Mesendoderm (in vitro differentiated cells): ENCODE measurements around the gene CACNG7.

Experiments used
- DNase-seq: peaks from one replicate; pipeline ENCODE4 v3.0.0; 2013
- H2AK5ac ChIP-seq: 2 replicates; pipeline ENCODE4 v1.6.1; 2013; ENCODE audit warnings: low read length, inconsistent platforms
- H2BK120ac ChIP-seq: 2 replicates; pipeline ENCODE4 v1.6.1; 2013; ENCODE audit warnings: low read depth, mild to moderate bottlenecking, low read length, moderate library complexity, mixed read lengths
- H2BK15ac ChIP-seq: replicated peaks from 2 replicates; pipeline ENCODE4 v1.6.1; 2013; ENCODE audit warnings: low read depth, mild to moderate bottlenecking, moderate library complexity
- H2BK5ac ChIP-seq: 2 replicates; pipeline ENCODE4 v1.6.1; 2013; ENCODE audit warnings: low read length, inconsistent platforms
- H3K18ac ChIP-seq: 2 replicates; pipeline ENCODE4 v1.6.1; 2013; ENCODE audit warnings: mild to moderate bottlenecking, low read length, mixed read lengths
- H3K23ac ChIP-seq: one replicate; pipeline ENCODE4 v1.6.1; 2013; ENCODE audit warnings: low read length
- H3K27ac ChIP-seq: 2 replicates; pipeline ENCODE4 v1.5.1; 2013; ENCODE audit warnings: low read depth, mild to moderate bottlenecking, inconsistent platforms, low read length, moderate library complexity
- H3K27me3 ChIP-seq: 2 replicates; pipeline ENCODE4 v1.6.1; 2013; ENCODE audit warnings: low read length, control low read depth, mild to moderate bottlenecking, inconsistent platforms; ENCODE audit not compliant: insufficient read depth, poor library complexity
- H3K36me3 ChIP-seq: 2 replicates; pipeline ENCODE4 v1.6.1; 2013; ENCODE audit warnings: low read length, inconsistent platforms; ENCODE audit not compliant: control insufficient read depth, insufficient read depth
- H3K4ac ChIP-seq: one replicate; pipeline ENCODE4 v1.6.1; 2013; ENCODE audit warnings: low read depth, mild to moderate bottlenecking, low read length, moderate library complexity
- H3K4me1 ChIP-seq: 2 replicates; pipeline ENCODE4 v1.6.1; 2013; ENCODE audit warnings: low read depth, low read length, inconsistent platforms; ENCODE audit not compliant: control insufficient read depth
- H3K4me2 ChIP-seq: 2 replicates; pipeline ENCODE4 v1.6.1; 2013; ENCODE audit warnings: low read length
- H3K4me3 ChIP-seq: 2 replicates; pipeline ENCODE4 v1.5.1; 2013; ENCODE audit warnings: mild to moderate bottlenecking, low read length
- H3K56ac ChIP-seq: one replicate; pipeline ENCODE4 v1.6.1; 2013; ENCODE audit warnings: low read length
- H3K79me1 ChIP-seq: 2 replicates; pipeline ENCODE4 v1.6.1; 2013; ENCODE audit warnings: low read length, inconsistent platforms
- H3K79me2 ChIP-seq: 2 replicates; pipeline ENCODE4 v1.6.1; 2013; ENCODE audit warnings: mild to moderate bottlenecking, low read length; ENCODE audit not compliant: control insufficient read depth, insufficient read depth
- H3K9ac ChIP-seq: 2 replicates; pipeline ENCODE4 v1.6.1; 2013; ENCODE audit warnings: low read length, inconsistent platforms
- H4K5ac ChIP-seq: one replicate; pipeline ENCODE4 v1.6.1; 2013; ENCODE audit warnings: low read length
- H4K8ac ChIP-seq: one replicate; pipeline ENCODE4 v1.6.1; 2013; ENCODE audit warnings: low read depth, mild to moderate bottlenecking, control low read depth, low read length, moderate library complexity
- WGBS: extraction: QIAGEN DNeasy Blood & Tissue Kit; methylation state at CpG from one replicate; pipeline ENCODE4 v1.1.7; 2013; ENCODE audit warnings: low lambda C conversion rate, missing lambda C conversion rate; ENCODE audit not compliant: insufficient coverage; ENCODE audit errors: extremely low coverage; 5-methylcytosine and 5-hydroxymethylcytosine counted together

Gene CACNG7

GRCh38 chr19:53885036-53885435, 24.0 kb upstream of the CACNG7 start:
- Histone ChIP-seq H3K4me2 (no peak overlapping the region), H2BK5ac (no peak overlapping the region), H3K23ac (no peak overlapping the region), H3K9ac (no peak overlapping the region), H4K5ac (no peak overlapping the region), H4K8ac (no peak overlapping the region), H2AK5ac (no peak overlapping the region), H2BK120ac (no peak overlapping the region), H3K79me1 (no peaks in the 10 kb centered on the region), H3K4me1 (peaks cover 5% of the 10 kb centered on the region), H3K18ac (no peak overlapping the region), H3K4me3 (no peak overlapping the region), H3K4ac (no peak overlapping the region), H3K36me3 (no peaks in the 10 kb centered on the region), H3K27me3 (peaks cover 3% of the 10 kb centered on the region), H3K56ac (no peak overlapping the region), H3K27ac (no peak overlapping the region), H2BK15ac (no peak overlapping the region), H3K79me2 (no peaks in the 10 kb centered on the region)
- DNase-seq = no peak
- WGBS = no CpG with 5 or more reads among the region's 10 CpGs

- Histone ChIP-seq H4K8ac (no peak overlapping the region), H4K5ac (no peak overlapping the region), H3K27ac (no peak overlapping the region), H3K27me3 (no peaks in the 10 kb centered on the region), H2BK15ac (no peak overlapping the region), H3K23ac (no peak overlapping the region), H3K56ac (no peak overlapping the region), H3K79me2 (no peaks in the 10 kb centered on the region), H3K4me2 (no peak overlapping the region), H3K4me3 (no peak overlapping the region), H3K79me1 (no peaks in the 10 kb centered on the region), H2BK120ac (no peak overlapping the region), H2AK5ac (no peak overlapping the region), H3K4ac (no peak overlapping the region), H2BK5ac (no peak overlapping the region), H3K18ac (no peak overlapping the region), H3K36me3 (no peaks in the 10 kb centered on the region), H3K4me1 (no peaks in the 10 kb centered on the region), H3K9ac (no peak overlapping the region)
- no CpG with 5 or more reads among the region's 23 CpGs for WGBS
- DNase-seq = no peak
These were observed 16.6 kb upstream of the CACNG7 start for GRCh38 chr19:53892301-53892980.

- H3K27ac ChIP-seq = no peak overlapping the region
- no peak overlapping the region for H3K4me2 ChIP-seq
- WGBS = no CpG with 5 or more reads among the region's 8 CpGs
- no peaks in the 10 kb centered on the region for H3K79me2 ChIP-seq
- H3K79me1 ChIP-seq = no peaks in the 10 kb centered on the region
- no peak overlapping the region for H4K8ac ChIP-seq
- no peak overlapping the region for H3K18ac ChIP-seq
- H3K4me3 ChIP-seq = no peak overlapping the region
- H3K27me3 ChIP-seq = no peaks in the 10 kb centered on the region
- no peak overlapping the region for H2BK5ac ChIP-seq
- H3K36me3 ChIP-seq = no peaks in the 10 kb centered on the region
- H4K5ac ChIP-seq = no peak overlapping the region
- H2AK5ac ChIP-seq = no peak overlapping the region
- H3K23ac ChIP-seq = no peak overlapping the region
- no peak overlapping the region for H3K9ac ChIP-seq
- H2BK120ac ChIP-seq = no peak overlapping the region
- H3K56ac ChIP-seq = no peak overlapping the region
- H3K4me1 ChIP-seq = peaks cover 4% of the 10 kb centered on the region
- no peak overlapping the region for H2BK15ac ChIP-seq
- no peak overlapping the region for H3K4ac ChIP-seq
- DNase-seq = peak; percentile 72
These were observed 16.1 kb upstream of the CACNG7 start for GRCh38 chr19:53892981-53893325.

GRCh38 chr19:53894707-53895106, 14.4 kb upstream of the CACNG7 start:
- Histone ChIP-seq H2AK5ac (no peak overlapping the region), H4K5ac (no peak overlapping the region), H4K8ac (no peak overlapping the region), H3K4me1 (peaks cover 4% of the 10 kb centered on the region), H3K27me3 (no peaks in the 10 kb centered on the region), H3K36me3 (no peaks in the 10 kb centered on the region), H3K79me1 (no peaks in the 10 kb centered on the region), H3K4me2 (no peak overlapping the region), H3K18ac (no peak overlapping the region), H2BK15ac (no peak overlapping the region), H3K23ac (no peak overlapping the region), H3K9ac (no peak overlapping the region), H3K4ac (no peak overlapping the region), H3K4me3 (no peak overlapping the region), H3K27ac (no peak overlapping the region), H3K56ac (no peak overlapping the region), H3K79me2 (no peaks in the 10 kb centered on the region), H2BK120ac (no peak overlapping the region), H2BK5ac (no peak overlapping the region)
- DNase-seq = no peak
- no CpG with 5 or more reads among the region's 9 CpGs for WGBS

GRCh38 chr19:53896682-53897081, 12.4 kb upstream of the CACNG7 start:
- Histone ChIP-seq H2AK5ac (no peak overlapping the region), H3K79me1 (no peaks in the 10 kb centered on the region), H3K9ac (no peak overlapping the region), H3K4me1 (peaks cover 4% of the 10 kb centered on the region), H3K27ac (no peak overlapping the region), H3K23ac (no peak overlapping the region), H3K4me2 (no peak overlapping the region), H3K56ac (no peak overlapping the region), H3K4me3 (no peak overlapping the region), H3K4ac (no peak overlapping the region), H2BK120ac (no peak overlapping the region), H2BK5ac (no peak overlapping the region), H3K18ac (no peak overlapping the region), H3K79me2 (no peaks in the 10 kb centered on the region), H4K8ac (no peak overlapping the region), H2BK15ac (no peak overlapping the region), H3K27me3 (no peaks in the 10 kb centered on the region), H4K5ac (no peak overlapping the region), H3K36me3 (no peaks in the 10 kb centered on the region)
- DNase-seq = no peak
- WGBS = no CpG with 5 or more reads among the region's 4 CpGs

- no peak overlapping the region for H2BK15ac ChIP-seq
- H3K4me1 ChIP-seq = peaks cover 4% of the 10 kb centered on the region
- no peak overlapping the region for H3K4me3 ChIP-seq
- no peak overlapping the region for H4K8ac ChIP-seq
- H3K4ac ChIP-seq = no peak overlapping the region
- H3K79me1 ChIP-seq = no peaks in the 10 kb centered on the region
- H2BK120ac ChIP-seq = no peak overlapping the region
- no peak overlapping the region for H3K18ac ChIP-seq
- no peak overlapping the region for H2AK5ac ChIP-seq
- DNase-seq = no peak
- H3K27me3 ChIP-seq = no peaks in the 10 kb centered on the region
- no CpG with 5 or more reads among the region's 4 CpGs for WGBS
- no peaks in the 10 kb centered on the region for H3K36me3 ChIP-seq
- H3K23ac ChIP-seq = no peak overlapping the region
- H3K4me2 ChIP-seq = no peak overlapping the region
- H3K9ac ChIP-seq = no peak overlapping the region
- H3K27ac ChIP-seq = no peak overlapping the region
- H2BK5ac ChIP-seq = no peak overlapping the region
- H4K5ac ChIP-seq = no peak overlapping the region
- H3K56ac ChIP-seq = no peak overlapping the region
- no peaks in the 10 kb centered on the region for H3K79me2 ChIP-seq
These were observed 11.6 kb upstream of the CACNG7 start for GRCh38 chr19:53897459-53897858.
